Hematopoietic multipotent progenitor cell treated with erythropoietin and hydrocortisone succinate and interleukin-3 and kit ligand, for 6 days (in vitro differentiated cells): ENCODE data around the gene RAD9B.
"Not testable (repeated sequence)": the region's sequence is repeated elsewhere in the genome, so short reads cannot be mapped to it uniquely, and the experiment has no call there.

Experiments
- DNase-seq: peaks from one replicate; pipeline ENCODE4 v3.0.0-alpha.2; 2015

Gene RAD9B

DNA sequence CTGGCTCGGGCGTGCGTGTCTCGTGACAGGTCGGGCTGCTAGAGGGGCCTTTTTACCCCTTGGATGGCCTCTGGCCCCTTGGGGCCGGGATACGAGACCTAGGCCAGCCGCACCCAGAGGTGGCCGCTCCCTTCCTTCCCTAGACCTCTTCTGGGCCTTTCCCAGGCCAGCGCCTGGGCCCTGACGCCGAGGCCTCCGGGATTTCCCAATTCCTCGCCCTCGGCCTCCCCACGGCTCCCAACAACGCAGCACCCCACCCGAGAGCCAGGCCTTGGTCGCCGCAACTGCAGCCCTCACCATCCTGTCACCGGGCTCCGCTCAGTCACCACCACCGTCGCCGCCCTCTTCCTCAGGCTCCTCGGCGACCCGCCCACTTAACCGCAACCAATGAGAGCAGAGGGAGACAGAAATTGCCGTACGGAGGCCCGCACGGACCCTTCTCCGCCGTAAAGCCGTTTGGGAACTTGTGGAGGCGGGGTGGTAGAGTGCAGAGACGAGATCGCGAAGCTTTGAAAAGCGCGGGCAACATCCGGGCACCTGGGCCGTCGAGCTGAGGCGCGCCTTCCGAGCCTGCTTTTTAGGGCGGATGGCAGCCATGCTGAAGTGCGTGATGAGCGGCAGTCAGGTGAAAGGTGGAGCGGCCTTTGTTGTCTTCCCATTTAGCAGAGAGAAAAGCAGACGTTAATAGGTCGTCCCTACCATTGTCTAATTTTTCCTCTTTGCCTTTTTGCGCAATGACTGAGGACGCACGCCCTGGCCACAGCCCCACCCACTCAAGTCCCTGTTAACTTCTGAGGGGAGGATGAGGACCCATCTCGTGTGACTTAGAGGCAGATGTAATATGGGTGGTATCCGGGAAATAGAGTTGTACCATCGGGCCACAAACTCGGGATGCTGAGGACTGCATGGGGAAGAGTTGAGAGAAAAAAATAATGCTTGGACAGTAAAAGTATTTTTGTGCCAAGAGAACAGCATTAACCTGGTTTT lies at the start of gene RAD9B, which contains the start of gene VPS29:
RAD9B (plus strand) TSS at position 580 of the 987 bp plus-strand sequence; CDS start at position 587, 7 bp downstream.
VPS29 (minus strand) TSS at position 360 of the 987 bp plus-strand sequence; CDS start at position 300, 60 bp downstream.
- DNase-seq = peak; percentile 99

DNA sequence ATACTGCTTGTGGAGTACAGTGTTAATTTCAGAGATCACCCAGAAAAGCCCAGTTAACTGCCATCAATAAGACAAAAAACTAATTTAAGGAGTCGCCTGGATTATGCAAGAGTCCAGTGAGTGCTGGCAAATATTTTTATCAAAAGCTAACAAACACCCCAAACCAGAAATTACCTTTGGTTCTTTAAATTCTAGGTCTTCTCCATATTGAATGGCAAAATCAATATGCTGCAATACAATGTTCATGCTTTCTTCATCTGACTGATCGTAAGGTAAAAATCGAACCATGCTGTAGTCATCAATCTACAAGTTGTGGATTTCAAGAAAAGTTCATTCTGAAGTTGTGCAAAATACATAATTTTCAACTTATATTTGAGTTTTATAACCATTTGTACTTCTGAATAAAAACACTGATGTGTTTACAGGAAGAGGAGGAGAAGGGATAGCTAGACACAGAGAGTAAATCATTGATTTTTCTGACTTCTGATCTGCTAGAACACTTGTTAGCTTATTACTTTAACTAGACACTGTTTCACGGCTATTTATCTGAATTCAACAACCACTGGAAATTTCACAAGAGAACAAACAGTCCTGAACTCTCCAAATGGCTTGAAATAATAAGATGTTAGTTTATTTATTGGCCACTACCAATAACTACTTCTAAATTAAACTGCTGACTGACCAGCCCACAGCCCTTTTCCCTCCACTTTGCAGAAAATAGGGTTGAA lies 48.4 kb upstream of the RAD9B start:
- DNase-seq = no peak

DNA sequence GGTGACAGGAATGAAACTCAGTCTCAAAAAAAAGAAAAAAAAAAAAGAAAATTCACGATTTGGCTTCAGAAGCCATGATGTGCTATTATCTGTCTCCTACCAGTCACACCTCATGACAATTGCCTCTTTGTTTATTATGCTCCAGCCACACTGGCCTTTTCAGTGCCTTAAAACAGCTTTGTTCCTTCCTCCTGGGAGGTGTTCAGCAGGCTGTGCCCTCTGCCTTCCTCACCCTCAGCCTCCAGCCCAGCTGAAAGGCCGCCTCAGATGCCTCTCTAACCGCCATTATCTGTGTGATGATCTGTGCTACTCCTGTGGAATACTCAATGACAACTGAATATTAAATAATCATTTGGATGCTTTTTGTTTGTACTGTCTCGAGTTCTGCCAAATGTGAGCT lies 43.4 kb upstream of the RAD9B start:
- DNase-seq = no peak

DNA sequence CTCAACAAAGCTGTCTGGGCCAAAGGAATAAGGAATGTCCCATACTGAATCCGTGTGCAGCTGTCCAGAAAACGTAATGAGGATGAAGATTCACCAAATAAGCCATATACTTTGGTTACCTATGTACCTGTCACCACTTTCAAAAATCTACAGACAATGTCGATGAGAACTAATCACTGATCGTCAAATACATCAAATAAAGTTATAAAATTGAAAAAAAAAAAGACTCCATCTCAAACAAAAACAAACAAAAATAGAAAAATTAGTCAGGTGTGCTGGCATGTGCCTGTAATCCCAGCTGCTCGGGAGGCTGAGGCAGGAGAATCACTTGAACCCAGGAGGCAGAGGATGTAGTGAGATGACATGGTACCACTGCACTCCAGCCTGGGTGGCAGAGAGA lies 40.9 kb upstream of the RAD9B start:
- DNase-seq = not testable (repeated sequence)

DNA sequence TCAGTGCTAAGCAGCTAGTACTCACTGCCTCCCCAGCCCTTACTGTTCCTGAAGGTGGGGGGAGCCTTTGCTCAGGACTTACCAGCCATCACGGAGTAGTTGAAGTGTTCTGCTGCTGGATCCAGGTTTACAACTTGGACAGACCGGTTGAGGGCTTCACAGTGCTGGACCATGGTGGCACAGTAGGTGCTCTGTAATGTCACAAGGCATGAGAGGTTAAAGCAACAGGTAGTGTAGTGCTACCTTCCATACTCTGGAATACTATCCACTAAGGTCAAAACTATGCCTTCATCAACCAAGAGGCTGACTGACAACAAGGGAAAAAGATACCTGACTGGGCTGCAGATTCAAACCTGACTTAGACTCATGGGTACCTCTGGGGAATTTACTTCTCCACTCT lies 37.1 kb upstream of the RAD9B start:
- DNase-seq = no peak

DNA sequence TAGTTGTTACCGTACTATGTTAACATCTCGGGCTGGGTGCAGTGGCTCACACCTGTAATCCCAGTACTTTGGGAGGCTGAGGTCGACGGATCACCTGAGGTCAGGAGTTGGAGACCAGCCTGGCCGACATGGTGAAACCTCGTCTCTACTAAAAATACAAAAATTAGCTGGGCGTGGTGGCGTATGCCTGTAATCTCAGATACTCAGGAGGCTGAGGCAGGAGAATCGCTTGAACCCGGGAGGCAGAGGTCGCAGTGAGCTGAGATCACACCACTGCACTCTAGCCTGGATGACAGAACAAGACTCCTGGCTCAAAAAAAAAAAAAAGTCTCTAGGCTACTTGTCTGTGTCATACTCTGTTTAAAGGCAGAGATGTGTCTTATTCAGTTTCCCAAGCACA lies 36.4 kb upstream of the RAD9B start:
- not testable (repeated sequence) for DNase-seq

DNA sequence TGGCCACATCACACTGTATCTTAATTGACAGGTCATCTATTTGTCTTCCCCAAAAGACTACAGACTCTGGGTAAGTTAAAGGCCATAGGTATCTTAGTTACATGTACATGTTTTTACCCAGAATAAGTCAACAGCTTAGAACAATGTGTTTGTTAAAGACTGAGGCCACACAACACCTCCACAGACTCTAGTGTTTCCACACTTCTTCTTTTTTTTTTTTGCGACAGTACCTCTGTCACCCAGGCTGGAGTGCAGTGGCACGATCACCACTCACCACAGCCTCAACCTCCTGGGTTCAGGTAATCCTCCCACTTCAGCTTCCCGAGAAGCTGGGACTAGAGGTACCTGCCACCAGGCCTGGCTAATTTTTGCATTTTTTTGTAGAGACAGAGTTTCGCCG lies 35.3 kb upstream of the RAD9B start:
- DNase-seq = no peak

DNA sequence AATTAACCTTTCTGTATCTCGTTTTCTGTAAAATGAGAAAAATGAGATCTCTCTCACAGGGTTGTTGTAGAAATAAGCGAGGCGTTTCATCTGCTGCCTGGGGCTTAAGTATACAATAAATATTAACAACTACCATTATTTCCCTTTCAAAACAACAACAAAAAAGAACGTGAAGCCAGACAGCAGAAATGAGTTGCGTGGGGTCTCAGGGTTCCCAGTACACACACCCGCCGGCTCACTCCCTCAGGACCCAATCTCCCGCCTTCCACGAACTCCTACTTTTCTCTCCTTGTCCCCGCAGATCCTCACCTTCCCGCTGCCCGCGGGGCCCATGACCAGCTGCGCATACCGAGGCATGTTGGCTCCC lies 34.3 kb upstream of the RAD9B start:
- DNase-seq = no peak

DNA sequence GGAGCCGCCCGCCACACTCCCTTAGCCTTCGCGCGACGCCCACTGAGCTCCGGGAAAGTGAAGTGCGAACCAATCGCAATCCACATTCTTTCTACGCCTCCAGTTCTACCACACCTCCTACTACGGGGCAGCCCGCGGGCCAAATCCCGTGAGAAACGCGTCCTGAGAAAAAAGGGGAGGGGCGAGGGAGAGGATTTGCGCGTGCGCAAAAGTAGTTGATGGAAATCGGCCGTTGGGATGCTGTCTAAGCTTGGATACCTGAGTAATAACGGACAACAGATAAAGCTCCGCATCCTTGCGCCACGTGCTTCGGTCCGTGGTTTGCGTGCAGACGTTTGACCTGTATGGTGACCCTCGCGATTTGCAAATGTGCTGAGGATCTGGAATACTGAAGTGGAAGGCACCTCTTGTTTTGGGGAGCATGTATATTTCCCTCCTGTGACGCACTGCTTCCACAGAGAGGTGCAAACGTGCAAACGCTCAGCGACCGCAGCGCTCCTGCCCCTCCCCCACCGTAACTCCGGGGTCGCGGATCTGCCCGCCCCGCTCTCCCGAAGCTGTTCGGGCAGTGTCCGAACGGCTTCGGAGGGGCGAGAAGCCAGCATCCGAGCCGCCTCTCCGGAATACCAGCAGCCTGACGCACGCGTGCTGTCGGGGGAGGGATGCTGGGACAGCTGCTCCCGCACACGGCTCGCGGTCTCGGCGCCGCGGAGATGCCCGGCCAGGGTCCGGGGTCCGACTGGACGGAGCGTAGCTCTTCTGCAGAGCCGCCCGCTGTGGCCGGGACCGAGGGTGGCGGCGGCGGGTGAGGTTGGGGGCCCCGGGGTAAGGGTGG lies 33.7 kb upstream of the RAD9B start, which contains the start of the genes FAM216A and GPN3:
FAM216A (plus strand) TSS at position 632 of the 835 bp plus-strand sequence; CDS start at position 663, 31 bp downstream.
GPN3 (minus strand) TSS at position 44 of the 835 bp plus-strand sequence. CDS start 54 bp downstream, outside the sequence.
- DNase-seq = peak; percentile 99

DNA sequence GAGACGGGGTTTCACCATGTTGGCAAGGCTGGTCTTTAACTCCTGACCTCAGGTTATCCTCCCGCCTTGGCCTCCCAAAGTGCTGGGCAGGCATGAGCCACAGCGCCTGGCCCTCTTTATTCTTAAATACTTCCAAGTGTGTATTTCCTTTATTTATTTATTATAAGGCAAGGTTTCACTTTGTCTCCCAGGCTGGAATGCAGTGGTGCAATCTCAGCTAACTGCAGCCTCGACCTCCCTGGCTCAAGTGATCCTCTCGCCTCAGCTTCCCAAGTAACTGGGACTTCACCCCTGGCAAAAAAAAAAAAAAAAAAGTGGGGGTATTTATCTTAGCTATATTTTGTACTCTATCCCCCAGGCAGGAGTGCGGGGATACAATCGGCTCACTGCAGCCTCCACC lies 26.7 kb upstream of the RAD9B start:
- no peak for DNase-seq

DNA sequence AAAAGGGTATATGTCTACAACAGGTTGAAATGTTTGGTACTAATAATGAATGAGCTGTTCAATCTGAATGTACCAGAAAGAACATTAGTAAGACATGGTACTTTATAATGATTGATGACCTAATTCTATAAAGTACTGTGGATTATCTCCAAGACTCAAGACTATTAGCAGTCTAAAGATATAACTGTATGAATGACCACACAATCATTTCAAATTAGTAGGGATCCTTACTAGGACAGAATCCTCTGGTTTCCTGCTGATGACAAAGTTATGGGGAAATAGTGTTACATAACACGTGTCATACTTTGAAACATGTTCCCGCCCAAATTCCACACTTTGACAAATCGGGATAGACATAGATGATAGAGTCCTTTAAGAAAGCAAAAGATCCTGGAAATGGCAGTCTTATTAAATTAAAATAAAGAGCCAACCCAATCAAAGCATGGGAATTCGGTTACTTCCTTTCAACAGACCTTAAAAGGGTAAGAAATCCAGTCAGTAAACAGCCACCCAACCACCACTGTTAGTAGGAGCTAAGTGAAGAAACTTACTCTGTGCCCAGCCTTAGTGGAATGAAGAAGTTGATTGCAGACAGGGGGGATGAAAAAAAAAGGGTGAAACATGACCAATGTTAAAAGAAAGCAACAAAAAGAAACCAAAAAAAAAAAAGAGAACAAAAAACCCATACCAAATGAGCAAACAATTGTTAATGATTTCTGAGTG lies 3.0 kb upstream of the RAD9B start:
- DNase-seq = peak; percentile 44

DNA sequence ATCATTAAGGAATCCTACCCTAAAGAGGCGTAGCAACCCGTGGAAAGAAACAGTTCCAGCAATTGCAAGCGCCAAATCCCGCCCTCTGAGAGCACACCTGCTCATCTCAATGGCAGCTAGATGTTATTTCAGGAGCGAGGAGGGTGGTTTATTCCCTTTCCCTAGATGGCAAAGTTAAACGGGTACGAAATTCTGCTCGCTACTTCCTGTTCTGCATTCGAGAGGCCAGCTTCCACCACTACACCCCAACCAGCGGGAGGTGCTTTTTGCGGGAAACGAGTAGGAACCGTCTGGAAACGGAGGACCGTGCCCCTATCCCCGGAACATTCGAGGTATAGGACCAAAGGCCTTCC lies 756 bp upstream of the RAD9B start:
- peak; percentile 75 for DNase-seq

DNA sequence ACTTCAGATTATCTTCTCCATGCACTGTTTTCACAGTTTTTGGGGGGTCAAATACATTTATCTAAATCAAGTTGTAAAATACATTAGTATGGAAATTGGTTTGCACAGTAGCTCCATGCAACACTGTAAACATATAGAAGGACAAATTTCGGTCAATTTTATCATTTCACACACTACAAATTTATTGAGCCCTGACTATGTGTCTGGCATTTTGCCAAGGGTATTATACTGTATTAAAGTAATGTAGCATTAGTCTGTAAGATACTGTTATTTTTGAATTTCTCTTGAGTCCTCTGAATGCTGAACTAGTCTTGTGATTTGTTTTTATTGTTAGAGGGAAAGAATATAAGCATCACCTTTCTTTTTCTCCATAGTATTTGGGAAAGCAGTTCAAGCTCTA lies 1.3 kb downstream of the RAD9B start:
- DNase-seq = peak; percentile 37

DNA sequence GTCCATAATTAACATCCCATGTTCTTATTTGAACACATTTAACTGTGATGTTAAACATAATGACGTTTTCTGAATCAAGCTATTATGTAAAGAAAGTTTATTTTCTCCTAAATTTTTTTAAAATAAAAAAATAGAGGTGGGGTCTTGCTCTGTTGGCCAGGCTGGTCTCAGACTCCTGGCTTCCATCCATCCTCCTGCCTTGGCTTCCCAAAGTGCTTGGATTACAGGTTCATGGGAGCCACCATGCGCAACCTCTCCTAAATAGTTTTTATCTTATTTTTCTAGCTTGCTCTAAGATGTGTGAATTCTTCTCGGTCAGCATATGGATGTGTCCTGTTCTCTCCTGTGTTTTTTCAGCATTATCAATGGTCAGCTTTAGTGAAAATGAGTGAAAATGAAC lies 3.2 kb downstream of the RAD9B start:
- DNase-seq = no peak

DNA sequence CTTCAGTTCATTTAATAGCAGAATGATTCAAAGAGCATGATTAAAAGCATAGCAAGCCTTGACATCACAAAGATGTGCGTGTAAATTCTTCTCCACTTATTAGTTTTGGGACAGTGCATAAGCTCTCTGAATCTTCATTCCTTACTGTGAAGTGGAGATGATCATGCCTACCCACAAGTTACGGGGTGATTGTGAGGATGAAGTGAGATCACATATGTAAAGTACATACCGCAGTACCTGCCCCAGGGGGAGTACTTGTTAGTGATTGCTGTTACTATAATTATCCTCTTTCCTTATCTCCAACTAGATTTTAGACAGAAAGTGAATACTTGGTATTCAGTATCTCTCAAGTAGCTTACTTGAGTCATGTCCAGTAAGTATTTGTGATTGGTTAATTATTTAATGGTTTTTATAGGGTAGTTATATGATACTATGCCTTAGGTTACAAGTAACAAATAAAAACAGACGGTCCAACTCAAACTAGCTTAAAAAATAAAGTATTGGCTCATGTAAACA lies 6.0 kb downstream of the RAD9B start:
- no peak for DNase-seq

DNA sequence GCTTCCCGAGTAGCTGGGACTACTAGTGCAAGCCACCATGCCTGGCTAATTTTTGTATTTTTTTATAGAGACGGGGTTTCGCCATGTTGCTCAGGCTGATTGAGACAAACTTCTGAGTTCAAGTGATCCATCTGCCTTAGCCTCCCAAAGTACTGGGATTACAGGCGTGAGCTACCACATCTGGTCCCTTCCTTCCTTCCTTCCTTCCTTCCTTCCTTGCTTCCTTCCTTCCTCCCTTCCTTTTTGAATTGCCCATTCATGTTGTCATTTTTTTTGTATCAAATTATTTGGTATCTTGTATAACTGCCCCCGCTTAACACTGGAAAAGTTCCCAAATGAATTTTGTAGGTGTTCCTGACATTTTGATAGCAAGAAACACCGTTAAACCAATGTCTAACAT lies 11.7 kb downstream of the RAD9B start:
- DNase-seq = no peak

DNA sequence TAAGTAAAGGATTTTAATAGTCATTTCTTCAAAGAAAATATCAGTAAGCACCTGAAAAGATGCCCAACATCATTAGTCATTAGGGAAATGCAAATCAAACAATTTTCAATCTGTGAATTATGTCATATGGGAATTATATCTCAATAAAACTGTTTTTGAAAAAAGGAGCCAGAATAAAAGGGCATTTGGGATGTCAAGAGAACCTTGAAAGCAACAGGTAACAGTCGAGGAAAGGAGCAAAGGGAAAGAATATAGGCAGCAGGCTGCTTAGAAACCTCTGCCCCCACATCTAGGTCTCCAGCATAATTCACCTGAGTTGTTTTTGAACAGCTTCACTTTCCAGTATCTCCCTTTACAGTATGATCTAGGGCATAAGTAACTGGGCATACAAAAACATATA lies 12.2 kb downstream of the RAD9B start:
- no peak for DNase-seq

DNA sequence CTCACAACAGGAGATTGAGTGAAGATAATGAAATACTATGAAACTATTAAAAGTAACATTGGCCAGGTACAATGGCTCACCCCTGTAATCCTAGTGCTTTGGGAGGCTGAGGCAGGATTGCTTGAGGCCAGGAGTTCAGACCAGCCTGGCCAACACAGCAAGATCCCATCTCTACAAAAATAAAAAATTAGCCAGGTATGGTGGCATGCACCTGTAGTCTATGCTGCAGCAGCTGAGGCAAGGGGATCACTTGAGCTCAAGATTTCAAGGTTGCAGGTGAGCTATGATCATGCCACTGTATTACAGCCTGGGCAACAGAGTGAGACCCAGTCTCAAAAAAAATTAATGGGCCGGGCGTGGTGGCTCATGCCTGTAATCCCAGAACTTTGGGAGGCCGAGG lies 14.9 kb downstream of the RAD9B start:
- DNase-seq = no peak

DNA sequence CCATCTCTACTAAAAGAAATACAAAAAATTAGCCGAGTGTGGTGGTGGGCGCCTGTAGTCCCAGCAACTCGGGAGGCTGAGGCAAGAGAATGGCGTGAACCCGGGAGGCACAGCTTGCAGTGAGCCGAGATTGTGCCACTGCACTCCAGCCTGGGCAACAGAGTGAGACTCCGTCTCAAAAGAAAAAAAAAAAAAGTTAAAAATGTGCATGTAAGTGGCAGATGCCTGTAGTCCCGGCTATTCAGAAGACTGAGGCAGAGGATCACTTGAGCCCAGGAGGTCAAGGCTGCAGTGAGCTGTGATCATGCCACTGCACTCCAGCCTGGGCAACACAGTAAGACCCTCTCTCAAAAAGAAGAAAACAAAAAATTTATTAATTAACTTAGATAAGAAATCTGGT lies 15.9 kb downstream of the RAD9B start:
- not testable (repeated sequence) for DNase-seq

DNA sequence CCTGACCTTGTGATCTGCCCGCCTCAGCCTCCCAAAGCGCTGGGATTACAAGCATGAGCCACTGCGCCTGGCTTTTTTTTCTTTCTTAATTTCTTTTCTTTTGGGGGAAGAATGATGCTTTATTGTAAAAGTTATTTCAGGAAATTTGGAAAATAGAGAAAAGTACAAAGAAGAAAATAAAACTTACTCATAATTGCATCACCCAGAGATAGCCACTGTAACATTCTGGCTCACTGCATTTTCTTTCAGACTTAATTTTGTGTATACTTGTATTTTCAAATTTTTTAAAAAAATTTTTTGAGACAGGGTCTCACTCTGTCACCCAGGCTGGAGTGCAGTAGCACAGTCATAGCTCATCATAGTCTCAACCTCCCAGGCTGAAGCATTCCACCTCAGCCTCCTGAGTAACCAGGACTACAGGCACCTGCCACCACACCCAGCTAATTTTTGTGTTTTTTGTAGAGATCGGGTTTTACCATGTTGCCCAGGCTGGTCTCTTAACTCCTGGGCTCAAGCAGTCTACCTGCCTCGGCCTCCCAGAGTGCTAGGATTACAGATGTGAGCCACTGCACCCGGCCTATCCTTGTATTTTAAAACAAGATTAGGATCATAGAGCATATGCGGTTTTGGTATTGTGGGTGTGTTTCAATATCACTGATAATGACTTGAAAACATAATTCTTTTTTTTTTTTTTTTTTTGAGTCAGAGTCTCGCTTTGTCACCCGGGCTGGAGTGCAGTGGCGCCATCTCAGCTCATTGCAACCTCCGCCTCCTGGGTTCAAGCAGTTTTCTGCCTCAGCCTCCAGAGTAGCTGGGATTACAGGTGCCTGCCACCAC lies 19.0 kb downstream of the RAD9B start:
- DNase-seq = not testable (repeated sequence)
